ENCODE measurements around the gene ATN1.

DNA sequence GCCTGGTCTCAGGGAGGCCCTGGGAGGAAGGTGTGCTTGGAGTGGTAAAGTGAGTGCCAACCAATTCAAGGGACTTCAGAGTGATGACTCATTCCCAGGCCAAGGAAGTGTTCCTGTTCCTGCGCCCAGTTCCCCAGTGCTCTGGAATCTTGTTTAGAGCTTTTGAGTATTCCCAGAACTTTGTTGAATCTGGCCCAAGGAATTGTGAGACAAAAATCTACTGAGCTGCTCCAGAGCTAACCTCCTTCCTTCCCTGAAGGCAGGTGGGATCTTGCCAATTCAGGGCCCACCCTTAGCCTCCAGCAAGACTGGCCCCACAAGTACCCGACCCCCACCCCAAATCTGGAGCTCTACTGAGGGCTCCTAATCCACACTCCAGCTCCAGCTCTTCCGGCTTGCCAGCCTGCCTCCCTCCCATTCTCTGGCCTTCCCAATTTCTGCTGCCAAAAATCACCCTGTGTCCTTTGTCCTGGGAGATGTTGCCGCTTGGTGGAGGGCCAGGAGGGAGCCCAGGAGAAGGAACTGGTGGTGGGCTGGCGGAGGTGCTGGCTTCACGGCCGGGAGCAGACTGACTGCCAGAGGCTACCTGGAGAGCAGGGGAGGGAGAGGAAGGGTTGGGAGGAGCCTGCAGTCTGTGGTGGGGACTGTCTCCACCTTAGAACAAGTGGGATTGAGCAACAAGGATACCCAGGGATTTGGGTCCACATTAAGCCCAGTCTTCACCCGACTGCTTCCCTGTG is 2.0 kb upstream of the ATN1 start:
- TF ChIP-seq, protein P1, sequence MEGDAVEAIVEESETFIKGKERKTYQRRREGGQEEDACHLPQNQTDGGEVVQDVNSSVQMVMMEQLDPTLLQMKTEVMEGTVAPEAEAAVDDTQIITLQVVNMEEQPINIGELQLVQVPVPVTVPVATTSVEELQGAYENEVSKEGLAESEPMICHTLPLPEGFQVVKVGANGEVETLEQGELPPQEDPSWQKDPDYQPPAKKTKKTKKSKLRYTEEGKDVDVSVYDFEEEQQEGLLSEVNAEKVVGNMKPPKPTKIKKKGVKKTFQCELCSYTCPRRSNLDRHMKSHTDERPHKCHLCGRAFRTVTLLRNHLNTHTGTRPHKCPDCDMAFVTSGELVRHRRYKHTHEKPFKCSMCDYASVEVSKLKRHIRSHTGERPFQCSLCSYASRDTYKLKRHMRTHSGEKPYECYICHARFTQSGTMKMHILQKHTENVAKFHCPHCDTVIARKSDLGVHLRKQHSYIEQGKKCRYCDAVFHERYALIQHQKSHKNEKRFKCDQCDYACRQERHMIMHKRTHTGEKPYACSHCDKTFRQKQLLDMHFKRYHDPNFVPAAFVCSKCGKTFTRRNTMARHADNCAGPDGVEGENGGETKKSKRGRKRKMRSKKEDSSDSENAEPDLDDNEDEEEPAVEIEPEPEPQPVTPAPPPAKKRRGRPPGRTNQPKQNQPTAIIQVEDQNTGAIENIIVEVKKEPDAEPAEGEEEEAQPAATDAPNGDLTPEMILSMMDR (IDR thresholded peaks at IDR 0.05) = peak in 1 of 4 experiments; percentile 18
- TF ChIP-seq POLR2A (IDR thresholded peaks at IDR 0.05) = peak in 1 of 2 donors; percentile 7
